ENCODE results near the gene OLFML3.
"Not testable (repeated sequence)": the region's sequence is repeated elsewhere in the genome, so short reads cannot be mapped to it uniquely, and the experiment has no call there.

The OLFML3 gene

GRCh38 chr1:113943028-113943811 is 36.1 kb upstream of the OLFML3 start:
- H3K4me3 Mint-ChIP-seq = no peak overlapping the region
- peaks cover 80% of the 10 kb centered on the region for H3K4me1 Mint-ChIP-seq
- H3K27me3 Mint-ChIP-seq = no peaks in the 10 kb centered on the region
- ATAC-seq = no peak
- H3K36me3 Mint-ChIP-seq (ENCODE audit: low read depth) = peaks cover 49% of the 10 kb centered on the region
- no peak for DNase-seq
- H3K9me3 Mint-ChIP-seq = no peaks in the 10 kb centered on the region
- H3K27ac Mint-ChIP-seq = no peak overlapping the region

- Mint-ChIP-seq H3K36me3 (ENCODE audit: low read depth) (peaks cover 47% of the 10 kb centered on the region), H3K4me1 (peaks cover 75% of the 10 kb centered on the region), H3K27ac (no peak overlapping the region), H3K4me3 (no peak overlapping the region), H3K9me3 (no peaks in the 10 kb centered on the region), H3K27me3 (no peaks in the 10 kb centered on the region)
- DNase-seq (no peak), ATAC-seq (no peak)
Observed at GRCh38 chr1:113945329-113945728, 33.9 kb upstream of the OLFML3 start.

GRCh38 chr1:113946112-113946511 is 33.2 kb upstream of the OLFML3 start:
- H3K4me1 Mint-ChIP-seq = peaks cover 73% of the 10 kb centered on the region
- no peak for ATAC-seq

GRCh38 chr1:113946678-113947387 is 32.4 kb upstream of the OLFML3 start:
- peak overlapping the region; percentile 86 for H3K27ac Mint-ChIP-seq
- H3K4me1 Mint-ChIP-seq = peaks cover 77% of the 10 kb centered on the region
- H3K27me3 Mint-ChIP-seq = no peaks in the 10 kb centered on the region
- no peak for DNase-seq
- peaks cover 38% of the 10 kb centered on the region for H3K36me3 Mint-ChIP-seq (ENCODE audit: low read depth)
- H3K4me3 Mint-ChIP-seq = peak overlapping the region; percentile 67
- no peaks in the 10 kb centered on the region for H3K9me3 Mint-ChIP-seq
- ATAC-seq = no peak

More at GRCh38 chr1:113946112-113946511, 33.2 kb upstream of the OLFML3 start:
- Mint-ChIP-seq H3K9me3 (no peaks in the 10 kb centered on the region), H3K27ac (peak overlapping the region; percentile 68), H3K4me3 (peak overlapping the region; percentile 56), H3K27me3 (no peaks in the 10 kb centered on the region), H3K36me3 (ENCODE audit: low read depth) (peaks cover 39% of the 10 kb centered on the region)
- no peak for DNase-seq

GRCh38 chr1:113947388-113948107 is 31.7 kb upstream of the OLFML3 start:
- Mint-ChIP-seq H3K4me1 (peaks cover 75% of the 10 kb centered on the region), H3K4me3 (peak overlapping the region; percentile 67)

GRCh38 chr1:113948151-113948550 is 31.1 kb upstream of the OLFML3 start:
- Mint-ChIP-seq H3K36me3 (ENCODE audit: low read depth) (peaks cover 36% of the 10 kb centered on the region), H3K4me3 (peak overlapping the region; percentile 26), H3K27ac (peak overlapping the region; percentile 86), H3K4me1 (peaks cover 78% of the 10 kb centered on the region)
- not testable (repeated sequence) for DNase-seq, H3K27me3 Mint-ChIP-seq, ATAC-seq, H3K9me3 Mint-ChIP-seq

More at GRCh38 chr1:113947388-113948107, 31.7 kb upstream of the OLFML3 start:
- Mint-ChIP-seq H3K36me3 (ENCODE audit: low read depth) (peaks cover 35% of the 10 kb centered on the region), H3K27ac (peak overlapping the region; percentile 86), H3K9me3 (no peaks in the 10 kb centered on the region), H3K27me3 (no peaks in the 10 kb centered on the region)
- ATAC-seq = no peak
- no peak for DNase-seq

GRCh38 chr1:113949007-113949406 is 30.3 kb upstream of the OLFML3 start:
- DNase-seq = no peak
- Mint-ChIP-seq H3K27ac (peak overlapping the region; percentile 48), H3K27me3 (no peaks in the 10 kb centered on the region), H3K4me3 (no peak overlapping the region), H3K4me1 (peaks cover 82% of the 10 kb centered on the region), H3K36me3 (ENCODE audit: low read depth) (peaks cover 36% of the 10 kb centered on the region), H3K9me3 (no peaks in the 10 kb centered on the region)
- ATAC-seq = no peak

- DNase-seq (no peak), ATAC-seq (no peak)
- Mint-ChIP-seq H3K36me3 (ENCODE audit: low read depth) (peaks cover 41% of the 10 kb centered on the region), H3K27me3 (no peaks in the 10 kb centered on the region), H3K4me3 (no peak overlapping the region), H3K4me1 (peaks cover 82% of the 10 kb centered on the region), H3K9me3 (no peaks in the 10 kb centered on the region), H3K27ac (no peak overlapping the region)
Observed at GRCh38 chr1:113950908-113951307, 28.4 kb upstream of the OLFML3 start.

GRCh38 chr1:113951719-113952118 is 27.6 kb upstream of the OLFML3 start:
- Mint-ChIP-seq H3K27ac (peak overlapping the region; percentile 62), H3K4me3 (no peak overlapping the region), H3K4me1 (peaks cover 79% of the 10 kb centered on the region), H3K27me3 (no peaks in the 10 kb centered on the region), H3K36me3 (ENCODE audit: low read depth) (peaks cover 43% of the 10 kb centered on the region), H3K9me3 (no peaks in the 10 kb centered on the region)
- ATAC-seq (no peak), DNase-seq (no peak)

- DNase-seq (no peak), ATAC-seq (no peak)
- Mint-ChIP-seq H3K4me3 (no peak overlapping the region), H3K27ac (no peak overlapping the region), H3K36me3 (ENCODE audit: low read depth) (peaks cover 73% of the 10 kb centered on the region), H3K9me3 (no peaks in the 10 kb centered on the region), H3K4me1 (peaks cover 32% of the 10 kb centered on the region), H3K27me3 (no peaks in the 10 kb centered on the region)
Observed at GRCh38 chr1:113957984-113958383, 21.3 kb upstream of the OLFML3 start.

- DNase-seq (no peak), ATAC-seq (no peak)
- Mint-ChIP-seq H3K36me3 (ENCODE audit: low read depth) (peaks cover 73% of the 10 kb centered on the region), H3K9me3 (no peaks in the 10 kb centered on the region), H3K27me3 (no peaks in the 10 kb centered on the region), H3K27ac (no peak overlapping the region), H3K4me3 (no peak overlapping the region), H3K4me1 (peaks cover 26% of the 10 kb centered on the region)
Observed at GRCh38 chr1:113958691-113959090, 20.6 kb upstream of the OLFML3 start.

GRCh38 chr1:113963281-113963906 is 15.9 kb upstream of the OLFML3 start:
- Mint-ChIP-seq H3K27me3 (no peaks in the 10 kb centered on the region), H3K36me3 (ENCODE audit: low read depth) (peaks cover 69% of the 10 kb centered on the region), H3K27ac (no peak overlapping the region), H3K4me3 (no peak overlapping the region), H3K9me3 (no peaks in the 10 kb centered on the region), H3K4me1 (no peaks in the 10 kb centered on the region)
- no peak for ATAC-seq
- DNase-seq = no peak

GRCh38 chr1:113965703-113966412 is 13.4 kb upstream of the OLFML3 start:
- H3K36me3 Mint-ChIP-seq (ENCODE audit: low read depth) = peaks cover 70% of the 10 kb centered on the region
- H3K4me1 Mint-ChIP-seq = no peaks in the 10 kb centered on the region
- no peak overlapping the region for H3K4me3 Mint-ChIP-seq
- no peak for DNase-seq
- H3K27ac Mint-ChIP-seq = no peak overlapping the region
- no peaks in the 10 kb centered on the region for H3K9me3 Mint-ChIP-seq
- H3K27me3 Mint-ChIP-seq = no peaks in the 10 kb centered on the region
- ATAC-seq = no peak

GRCh38 chr1:113972954-113973353 is 6.3 kb upstream of the OLFML3 start:
- H3K4me3 Mint-ChIP-seq = no peak overlapping the region

More at GRCh38 chr1:113972954-113973353, 6.3 kb upstream of the OLFML3 start:
- ATAC-seq = no peak
- H3K27ac Mint-ChIP-seq = no peak overlapping the region
- DNase-seq = no peak
- H3K9me3 Mint-ChIP-seq = no peaks in the 10 kb centered on the region
- H3K27me3 Mint-ChIP-seq = no peaks in the 10 kb centered on the region
- H3K36me3 Mint-ChIP-seq (ENCODE audit: low read depth) = peaks cover 50% of the 10 kb centered on the region
- peaks cover 35% of the 10 kb centered on the region for H3K4me1 Mint-ChIP-seq

Data from activated naive CD8-positive, alpha-beta T cell treated with anti-CD3 and anti-CD28 coated beads, Interleukin-2, amount 50 U/mL, for 24 hours (primary cell).